Vagina (tissue), 2 donors: ENCODE data around the gene SRPK1. TPM values are rescaled to one million over a fixed set of nuclear protein-coding genes. Genes with fewer than 3 reads are reported as not detected.
A peak's percentile ranks its signal among the peaks of the same experiment; 100 is the strongest.
"Not testable (repeated sequence)": the region's sequence is repeated elsewhere in the genome, so short reads cannot be mapped to it uniquely, and the experiment has no call there.

Experiments used
- DNase-seq, 2 donors: peaks; one replicate each; pipeline ENCODE4 v3.0.0-alpha.2; 2017; ENCODE audit errors: extremely low spot score in 2 of 2
- H3K27ac ChIP-seq: fragments of 200-600 bp; sonication (generic); one replicate; pipeline ENCODE4 v1.5.1; 2019
- H3K27me3 ChIP-seq: fragments of 200-600 bp; sonication (generic); one replicate; pipeline ENCODE4 v1.5.1; 2019
- H3K36me3 ChIP-seq, 2 donors: fragments of 200-600 bp; sonication (generic); one replicate each; pipeline ENCODE4 v1.5.1; 2017 to 2019
- H3K4me1 ChIP-seq: fragments of 200-600 bp; sonication (generic); one replicate; pipeline ENCODE4 v1.5.1; 2019
- H3K4me3 ChIP-seq, 2 donors: fragments of 200-600 bp; sonication (generic); 1 replicate in 1 of 2; 2 replicates in 1 of 2; pipeline ENCODE4 v1.5.1; 2016 to 2019
- H3K9me3 ChIP-seq: fragments of 200-600 bp; sonication (generic); one replicate; pipeline ENCODE4 v1.5.1; 2019
- POLR2A ChIP-seq, 2 donors: fragments of 450-650 bp; IDR thresholded peaks; one replicate each; pipeline ENCODE4 v1.6.1; 2017; ENCODE audit warnings: antibody characterized with exemption in 2 of 2, mild to moderate bottlenecking in 2 of 2, moderate library complexity in 2 of 2
- POLR2AphosphoS5 ChIP-seq, 2 donors: sonication (generic); formaldehyde crosslinking; IDR thresholded peaks; one replicate each; pipeline ENCODE4 v1.9.0; 2017; ENCODE audit warnings: antibody characterized with exemption in 2 of 2, mild to moderate bottlenecking in 2 of 2, low read depth in 1 of 2; ENCODE audit not compliant: insufficient read depth in 1 of 2
- intact Hi-C: fragments of 100-400 bp; cut with DNase I; formaldehyde crosslinking; loops from one replicate; pipeline ENCODE4 v1.15.1; 2023
- total RNA-seq: library from RNA; depleted of rRNA; stranded (reverse); fragments of >200 nt; gene quantifications from one replicate; pipeline ENCODE4 v1.2.3, GENCODE V29; 2016
- TF ChIP-seq, protein P1 (sequence below), 3 experiments: fragments of 450-650 bp in 2 of 3; fragments of 200-600 bp in 1 of 3; sonication (generic) in 1 of 3; IDR thresholded peaks; one replicate each; pipeline ENCODE4 v1.5.1; 2017 to 2019; ENCODE audit warnings: antibody characterized with exemption in 3 of 3, mild to moderate bottlenecking in 2 of 3, moderate library complexity in 2 of 3

The SRPK1 gene
- total RNA-seq, 1 donor from 2014 or later, result 59.2 TPM

DNA sequence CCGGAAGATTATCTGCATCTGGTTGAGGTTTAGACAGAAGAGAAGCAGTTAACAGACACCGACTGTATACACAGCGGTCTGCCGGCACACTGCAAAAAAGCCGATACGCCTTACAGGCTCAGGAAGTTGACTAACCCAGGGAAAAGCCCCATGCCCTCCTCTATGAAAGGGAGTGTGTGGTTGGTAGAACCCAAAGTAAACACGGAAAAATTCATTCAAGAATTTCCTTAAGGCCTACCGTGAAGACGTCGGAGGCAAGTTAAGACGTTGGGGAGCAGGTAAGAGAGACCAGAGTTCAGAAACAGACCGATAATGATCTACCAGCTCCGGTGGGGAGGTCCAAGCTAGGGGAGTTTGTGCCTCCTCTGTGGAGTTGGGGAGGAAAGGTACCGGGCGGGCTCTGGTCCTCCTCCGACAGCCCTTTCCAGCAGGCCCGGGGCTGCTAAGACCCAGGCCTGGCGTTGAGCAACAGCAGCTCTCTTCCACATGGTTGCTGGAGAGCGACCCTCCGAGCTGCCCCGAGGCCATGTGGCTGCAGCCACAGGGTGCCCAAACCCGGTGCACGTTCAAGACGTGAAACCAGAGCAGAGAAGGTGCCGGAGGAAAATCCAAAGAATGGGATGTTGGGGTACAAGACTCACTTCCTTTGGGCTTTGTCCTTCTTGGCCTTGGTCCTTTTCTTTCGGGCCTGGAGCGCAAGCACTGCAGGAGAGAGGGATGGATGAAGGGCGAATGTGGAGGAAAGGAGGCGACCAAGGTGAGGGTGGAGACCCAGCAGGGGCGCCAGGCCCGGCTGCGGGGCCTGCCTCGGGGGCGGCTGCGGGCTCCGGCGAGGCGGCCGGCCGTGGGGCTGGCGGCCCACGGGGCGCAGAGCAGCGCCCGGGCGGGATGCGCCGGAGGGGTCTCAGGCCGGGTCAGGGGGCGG lies 809 bp downstream of the SRPK1 start:
- Histone ChIP-seq H3K36me3 (no peaks in the 10 kb centered on the region), H3K4me1 (peaks cover 34% of the 10 kb centered on the region), H3K27me3 (no peaks in the 10 kb centered on the region), H3K4me3 (peak overlapping the region; percentile 86 to 90), H3K9me3 (no peaks in the 10 kb centered on the region), H3K27ac (peak overlapping the region; percentile 86)
- TF ChIP-seq, protein P1, sequence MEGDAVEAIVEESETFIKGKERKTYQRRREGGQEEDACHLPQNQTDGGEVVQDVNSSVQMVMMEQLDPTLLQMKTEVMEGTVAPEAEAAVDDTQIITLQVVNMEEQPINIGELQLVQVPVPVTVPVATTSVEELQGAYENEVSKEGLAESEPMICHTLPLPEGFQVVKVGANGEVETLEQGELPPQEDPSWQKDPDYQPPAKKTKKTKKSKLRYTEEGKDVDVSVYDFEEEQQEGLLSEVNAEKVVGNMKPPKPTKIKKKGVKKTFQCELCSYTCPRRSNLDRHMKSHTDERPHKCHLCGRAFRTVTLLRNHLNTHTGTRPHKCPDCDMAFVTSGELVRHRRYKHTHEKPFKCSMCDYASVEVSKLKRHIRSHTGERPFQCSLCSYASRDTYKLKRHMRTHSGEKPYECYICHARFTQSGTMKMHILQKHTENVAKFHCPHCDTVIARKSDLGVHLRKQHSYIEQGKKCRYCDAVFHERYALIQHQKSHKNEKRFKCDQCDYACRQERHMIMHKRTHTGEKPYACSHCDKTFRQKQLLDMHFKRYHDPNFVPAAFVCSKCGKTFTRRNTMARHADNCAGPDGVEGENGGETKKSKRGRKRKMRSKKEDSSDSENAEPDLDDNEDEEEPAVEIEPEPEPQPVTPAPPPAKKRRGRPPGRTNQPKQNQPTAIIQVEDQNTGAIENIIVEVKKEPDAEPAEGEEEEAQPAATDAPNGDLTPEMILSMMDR (IDR thresholded peaks at IDR 0.05), result no peak
- TF ChIP-seq POLR2A (IDR thresholded peaks at IDR 0.05) (no peak), POLR2AphosphoS5 (IDR thresholded peaks at IDR 0.05; ENCODE audit: insufficient read depth in 1 of 2, low read depth in 1 of 2) (no peak)
- DNase-seq, result no peak
- intact Hi-C loops, result no loop called here

DNA sequence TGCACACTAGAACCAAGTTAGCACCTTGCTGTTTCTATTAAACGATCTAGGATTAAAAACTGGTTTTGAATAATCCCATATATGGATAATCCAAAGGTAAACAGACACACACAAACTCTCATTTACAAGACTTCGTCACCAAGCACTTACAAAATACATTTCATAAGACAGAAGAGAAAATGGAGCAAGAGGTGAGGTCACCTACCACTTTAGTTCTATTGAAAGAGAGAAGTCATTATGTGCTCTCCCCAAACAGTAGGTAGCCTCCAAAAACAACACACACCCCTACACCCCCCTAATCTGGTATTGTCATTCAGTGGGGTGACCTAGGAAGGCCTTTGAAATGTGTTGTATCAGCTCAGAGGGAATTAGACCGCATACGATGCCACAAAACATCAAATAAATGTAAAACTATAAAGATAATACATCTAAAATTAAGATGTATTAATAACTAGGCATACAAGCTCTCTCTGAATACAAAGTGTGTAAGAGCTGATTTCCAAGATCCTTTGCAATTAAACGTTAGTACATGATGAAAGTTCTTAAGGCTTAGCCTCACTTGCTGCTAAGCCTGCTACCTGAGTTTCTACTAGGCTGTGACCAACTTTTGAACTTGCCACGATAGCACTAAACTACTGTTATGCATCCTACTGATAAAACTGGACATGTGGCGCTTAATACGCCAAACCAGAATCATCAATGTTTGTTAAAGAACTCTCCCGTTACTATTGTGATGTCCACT lies 1.6 kb downstream of the SRPK1 start:
- intact Hi-C loops, result no loop called here
- TF ChIP-seq, protein P1 (IDR thresholded peaks at IDR 0.05), result no peak
- TF ChIP-seq POLR2AphosphoS5 (IDR thresholded peaks at IDR 0.05; ENCODE audit: insufficient read depth in 1 of 2, low read depth in 1 of 2) (no peak), POLR2A (IDR thresholded peaks at IDR 0.05) (no peak)
- Histone ChIP-seq H3K9me3 (no peaks in the 10 kb centered on the region), H3K27me3 (no peaks in the 10 kb centered on the region), H3K36me3 (no peaks in the 10 kb centered on the region), H3K27ac (peak overlapping the region; percentile 86), H3K4me3 (peak overlapping the region; percentile 86 to 90), H3K4me1 (peaks cover 34% of the 10 kb centered on the region)
- DNase-seq, result no peak

DNA sequence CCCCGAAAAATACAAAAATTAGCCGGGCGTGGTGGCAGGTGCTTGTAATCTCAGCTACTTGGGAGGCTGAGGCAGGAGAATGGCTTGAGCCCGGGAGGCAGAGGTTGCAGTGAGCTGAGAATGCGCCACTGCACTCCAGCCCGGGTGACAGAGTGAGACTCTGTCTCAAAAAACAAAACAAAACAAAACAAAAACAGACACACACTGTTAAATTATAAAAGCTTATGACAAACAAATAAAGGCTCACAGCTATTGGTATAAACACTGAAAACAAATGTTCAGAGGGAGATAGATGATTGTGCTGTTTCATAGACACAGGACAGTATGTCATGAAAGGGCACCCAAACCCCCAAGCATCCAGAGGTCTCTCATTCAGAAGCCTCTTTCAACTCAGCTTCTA lies 4.0 kb downstream of the SRPK1 start:
- H3K9me3 ChIP-seq, DNase-seq, intact Hi-C loops, H3K4me3 ChIP-seq, H3K27me3 ChIP-seq, H3K27ac ChIP-seq: not testable (repeated sequence)
- Histone ChIP-seq H3K36me3 (peaks cover 0 to 11% of the 10 kb centered on the region in 2 donors), H3K4me1 (peaks cover 30% of the 10 kb centered on the region)

- H3K27me3 ChIP-seq, result no peaks in the 10 kb centered on the region
- peaks cover 0 to 14% of the 10 kb centered on the region in 2 donors for H3K36me3 ChIP-seq
- no peak overlapping the region for H3K27ac ChIP-seq
- no peak for DNase-seq
- no peaks in the 10 kb centered on the region for H3K9me3 ChIP-seq
- intact Hi-C loops, result no loop called here
- H3K4me1 ChIP-seq, result peaks cover 23% of the 10 kb centered on the region
- no peak overlapping the region for H3K4me3 ChIP-seq
- TF ChIP-seq, protein P1 (IDR thresholded peaks at IDR 0.05), result no peak
- TF ChIP-seq POLR2AphosphoS5 (IDR thresholded peaks at IDR 0.05; ENCODE audit: insufficient read depth in 1 of 2, low read depth in 1 of 2) (no peak), POLR2A (IDR thresholded peaks at IDR 0.05) (no peak)
Observed at GRCh38 chr6:35916056-35916455, 4.8 kb downstream of the SRPK1 start.

DNA sequence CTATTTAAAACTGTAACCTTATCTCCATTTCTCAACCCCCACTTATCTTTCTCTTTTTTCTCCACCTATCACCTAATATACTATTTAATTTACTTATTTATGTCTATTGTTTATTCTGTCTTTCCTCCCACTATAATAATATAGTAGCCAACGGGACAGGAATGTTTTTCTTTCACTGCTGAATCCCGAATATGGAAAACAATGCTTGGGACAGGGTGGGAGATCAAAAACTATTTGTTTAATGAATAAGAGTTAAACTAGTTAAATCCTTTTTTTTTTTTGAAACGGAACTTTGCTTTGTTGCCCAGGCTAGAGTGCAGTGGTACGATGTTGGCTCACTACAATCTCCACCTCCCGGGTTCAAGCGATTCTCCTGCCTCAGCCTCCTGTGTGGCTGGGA lies 6.4 kb downstream of the SRPK1 start:
- no peak for TF ChIP-seq POLR2AphosphoS5 (IDR thresholded peaks at IDR 0.05; ENCODE audit: insufficient read depth in 1 of 2, low read depth in 1 of 2)
- TF ChIP-seq POLR2A (IDR thresholded peaks at IDR 0.05), result no peak
- TF ChIP-seq, protein P1 (IDR thresholded peaks at IDR 0.05), result no peak
- DNase-seq, result no peak
- peaks cover 0 to 25% of the 10 kb centered on the region in 2 donors for H3K36me3 ChIP-seq
- H3K27ac ChIP-seq, result no peak overlapping the region
- H3K4me1 ChIP-seq, result peaks cover 21% of the 10 kb centered on the region
- H3K4me3 ChIP-seq, result no peak overlapping the region
- intact Hi-C loops, result no loop called here
- no peaks in the 10 kb centered on the region for H3K9me3 ChIP-seq
- no peaks in the 10 kb centered on the region for H3K27me3 ChIP-seq
